NCI-H524 treated with DMSO at 0.1 percent for 48 hours (cell line): ENCODE data around the gene UBXN4.
A peak's percentile ranks its signal among the peaks of the same experiment; 100 is the strongest.
"Not testable (repeated sequence)": the region's sequence is repeated elsewhere in the genome, so short reads cannot be mapped to it uniquely, and the experiment has no call there.

ENCODE experiments used
- DNase-seq: peaks from one replicate; lab custom pipeline; 2025; lab: John Stamatoyannopoulos, UW

The UBXN4 gene

GRCh38 chr2:135741395-135742324 is at the start of gene UBXN4:
Gene UBXN4, plus strand, starts transcription at chr2:135741855. Its CDS starts 75 bp downstream, at chr2:135741930.
- peak; percentile 94 for DNase-seq

- DNase-seq: no peak
Observed at GRCh38 chr2:135694711-135695110, 46.9 kb upstream of the UBXN4 start.

DNA sequence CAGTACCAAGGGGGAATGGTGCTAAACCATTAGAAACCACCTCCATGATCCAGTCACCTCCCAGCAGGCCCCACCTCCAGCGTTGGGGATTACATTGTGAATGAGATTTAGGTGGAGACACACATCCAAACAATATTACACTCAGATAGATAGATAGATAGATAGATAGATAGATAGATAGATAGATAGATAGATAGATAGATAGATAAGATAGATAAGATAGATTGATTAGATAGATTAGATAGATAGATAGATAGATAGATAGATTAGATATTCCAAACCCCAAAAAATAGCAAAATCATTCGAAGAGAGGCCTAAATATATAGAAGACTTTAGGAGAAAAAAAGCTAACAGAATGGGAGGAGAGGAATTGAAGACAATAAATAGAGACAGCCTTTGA is 42.8 kb upstream of the UBXN4 start:
- no peak for DNase-seq

GRCh38 chr2:135701442-135701841 is 40.2 kb upstream of the UBXN4 start:
- DNase-seq: no peak

DNA sequence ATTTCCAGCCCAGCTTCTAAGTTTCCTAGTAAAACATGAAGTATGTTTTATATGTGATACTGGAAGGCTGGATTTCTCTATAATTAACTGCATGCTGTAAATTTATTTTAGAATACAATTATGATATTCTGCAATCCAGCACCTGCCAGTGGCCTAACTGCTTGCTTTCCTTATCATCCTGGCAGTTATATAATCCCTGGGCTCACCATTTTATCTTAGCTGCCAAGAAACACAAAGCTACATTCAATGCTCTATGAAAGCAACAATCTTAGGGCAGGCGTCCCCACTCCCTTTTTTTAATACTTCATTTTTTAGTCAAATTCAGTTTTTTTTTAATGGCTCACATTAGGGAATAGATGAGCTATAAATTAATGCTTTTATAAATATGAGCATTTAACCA is 38.4 kb upstream of the UBXN4 start:
- DNase-seq: no peak

DNA sequence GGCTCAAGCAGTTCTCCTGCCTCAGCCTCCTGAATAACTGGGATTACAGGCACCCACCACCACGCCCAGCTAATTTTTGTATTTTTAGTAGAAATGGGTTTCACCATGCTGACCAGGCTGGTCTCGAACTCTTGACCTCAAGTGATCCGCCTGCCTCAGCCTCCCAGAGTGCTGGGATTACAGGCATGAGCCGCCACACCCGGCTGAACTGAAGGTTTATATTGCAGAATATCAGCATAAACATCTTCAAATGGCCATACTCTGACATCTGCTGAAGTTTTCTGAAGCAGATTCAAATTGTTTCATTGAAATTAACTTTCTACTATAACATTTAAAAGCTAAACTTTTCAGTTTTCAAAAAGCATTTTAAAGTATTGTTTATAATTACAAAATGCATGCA is 37.6 kb upstream of the UBXN4 start:
- not testable (repeated sequence) for DNase-seq

- no peak for DNase-seq
Observed at GRCh38 chr2:135708159-135708558, 33.5 kb upstream of the UBXN4 start.

GRCh38 chr2:135709992-135710391 is 31.7 kb upstream of the UBXN4 start:
- no peak for DNase-seq

DNA sequence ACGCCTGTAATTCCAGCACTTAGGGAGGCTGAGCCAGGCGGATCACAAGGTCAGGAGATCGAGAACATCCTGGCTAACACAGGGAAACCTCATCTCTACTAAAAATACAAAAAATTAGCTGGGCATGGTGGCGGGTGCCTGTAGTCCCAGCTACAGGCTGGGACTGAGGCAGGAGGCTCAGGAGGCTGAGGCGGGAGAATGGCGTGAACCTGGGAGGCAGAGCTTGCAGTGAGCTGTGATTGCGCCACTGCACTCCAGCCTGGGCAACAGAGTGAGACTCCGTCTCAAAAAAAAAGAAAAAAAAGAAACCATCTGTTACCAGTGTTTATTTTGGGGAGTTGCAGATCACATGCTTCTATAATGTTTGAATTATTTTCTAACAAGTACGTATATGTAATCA is 26.6 kb upstream of the UBXN4 start:
- DNase-seq: not testable (repeated sequence)

DNA sequence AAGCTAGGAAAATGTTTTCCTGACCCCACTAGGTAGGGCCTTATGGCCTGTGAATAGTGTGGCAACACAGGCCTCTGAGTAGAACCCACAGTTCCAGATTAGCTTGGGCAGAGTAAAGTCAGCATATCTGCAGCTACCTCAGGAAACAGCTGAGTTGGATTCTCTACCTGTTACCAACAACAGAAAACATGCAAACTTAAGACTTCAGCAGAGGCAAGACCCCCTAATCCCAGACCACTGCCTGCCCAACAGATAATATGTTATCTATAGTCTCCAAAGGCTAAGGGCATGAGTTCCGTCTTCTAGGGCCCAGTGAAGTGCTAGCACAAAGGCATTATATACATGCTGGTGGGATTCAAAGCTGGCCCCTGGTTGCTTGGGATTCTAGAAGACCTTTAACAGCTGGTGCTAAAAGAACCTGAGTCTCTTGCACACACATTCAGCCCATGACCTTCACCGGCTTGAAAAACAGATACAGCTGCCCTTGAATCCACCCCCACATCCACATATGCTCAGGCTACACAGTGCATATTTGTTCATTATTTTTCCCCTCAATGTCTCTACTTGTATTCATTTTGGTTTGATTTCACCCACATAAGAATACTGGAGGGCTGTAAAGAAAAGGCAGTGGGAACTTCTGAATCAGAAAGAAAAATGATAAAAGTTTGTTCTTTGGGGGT is 13.5 kb upstream of the UBXN4 start:
- no peak for DNase-seq

- no peak for DNase-seq
Observed at GRCh38 chr2:135732561-135732960, 9.1 kb upstream of the UBXN4 start.

- no peak for DNase-seq
Observed at GRCh38 chr2:135733045-135733444, 8.6 kb upstream of the UBXN4 start.

GRCh38 chr2:135736546-135736945 is 5.1 kb upstream of the UBXN4 start:
- DNase-seq: no peak

- DNase-seq: no peak
Observed at GRCh38 chr2:135740206-135740605, 1.4 kb upstream of the UBXN4 start.

DNA sequence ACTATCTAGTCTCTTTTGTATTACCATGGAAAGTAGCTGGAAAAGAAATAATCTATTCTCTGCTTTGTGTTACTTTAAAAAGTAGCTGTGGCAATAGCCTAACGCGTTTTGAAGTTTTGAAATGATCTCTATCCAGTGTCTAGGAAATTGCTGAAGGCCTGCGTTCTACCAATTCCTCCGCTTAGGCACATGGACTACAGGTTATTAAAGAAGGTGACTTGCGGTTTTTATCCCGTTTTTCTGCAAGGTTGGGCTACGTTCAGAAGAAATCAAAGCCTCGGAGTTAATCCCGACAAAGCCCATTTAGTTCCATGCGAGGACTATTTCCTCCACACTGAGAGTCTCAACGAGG is 636 bp upstream of the UBXN4 start:
- DNase-seq: no peak

DNA sequence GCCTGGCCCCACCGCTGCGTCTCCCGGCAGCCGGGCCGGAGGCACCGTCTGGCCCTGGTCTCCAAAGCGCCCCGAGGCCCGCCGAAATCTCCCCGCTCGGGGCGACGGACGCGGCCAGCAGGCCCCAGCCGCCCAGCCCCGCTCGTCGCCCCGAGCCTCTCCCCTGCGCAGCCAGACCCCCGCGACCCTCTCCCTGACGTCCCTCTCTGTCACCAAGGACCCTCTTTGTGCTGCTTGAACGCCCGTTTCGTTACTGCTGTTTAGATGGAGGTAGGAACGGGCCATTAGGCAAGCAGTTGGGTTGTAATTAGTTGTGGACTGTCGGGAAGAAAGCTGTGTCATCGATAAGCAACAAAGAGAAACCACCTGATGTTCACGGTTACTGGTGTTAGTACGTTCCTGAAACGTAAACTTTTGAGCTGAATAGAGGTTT is 686 bp downstream of the UBXN4 start:
- peak; percentile 13 for DNase-seq

GRCh38 chr2:135743860-135744259 is 2.2 kb downstream of the UBXN4 start:
- DNase-seq: peak; percentile 34

DNA sequence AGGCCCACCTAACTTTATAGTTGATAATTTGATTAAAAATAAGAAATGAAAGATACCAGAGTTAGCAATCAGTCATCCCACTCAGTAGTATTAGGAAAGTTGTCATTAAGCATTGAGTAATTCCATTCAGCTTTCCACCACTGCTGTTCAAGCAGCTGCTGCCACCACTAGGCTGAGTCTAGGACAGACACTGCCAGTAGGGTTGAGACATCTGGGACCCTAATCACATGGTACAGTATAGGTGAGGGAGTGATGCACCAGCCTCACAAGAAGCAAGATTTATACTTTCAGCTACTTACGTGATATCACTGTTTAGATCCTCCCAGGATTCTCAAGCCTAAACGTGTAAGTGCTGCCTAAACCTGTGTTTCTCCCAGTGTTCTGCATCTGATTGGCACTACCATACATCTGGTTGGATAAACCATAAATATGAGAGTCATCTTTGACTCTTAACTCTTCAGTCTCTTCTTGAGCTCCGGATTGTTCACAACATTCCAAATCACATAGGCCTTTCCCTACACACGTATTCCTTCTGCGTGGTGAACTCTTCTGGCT is 3.2 kb downstream of the UBXN4 start:
- DNase-seq: peak; percentile 53

DNA sequence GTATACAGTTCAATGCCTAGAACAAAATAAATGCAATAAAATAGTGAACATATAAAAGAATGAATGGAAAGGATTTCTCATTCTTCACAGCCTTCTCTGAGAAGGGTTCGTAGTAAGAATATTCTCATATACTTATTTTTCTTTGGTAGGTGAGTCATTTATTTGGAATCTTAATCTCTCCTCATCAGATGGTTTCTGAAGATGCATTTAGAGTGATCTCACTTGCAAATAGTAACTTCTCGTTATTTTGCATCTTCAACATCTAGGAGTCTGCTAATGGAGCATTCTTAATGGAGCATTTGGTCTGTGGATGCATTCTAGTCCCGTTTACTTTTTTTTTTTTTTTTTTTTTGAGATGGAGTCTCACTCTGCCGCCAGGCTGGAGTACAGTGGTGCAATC is 3.9 kb downstream of the UBXN4 start:
- DNase-seq: no peak

- DNase-seq: no peak
Observed at GRCh38 chr2:135755573-135755972, 13.9 kb downstream of the UBXN4 start.

- no peak for DNase-seq
Observed at GRCh38 chr2:135756692-135757091, 15.0 kb downstream of the UBXN4 start.

DNA sequence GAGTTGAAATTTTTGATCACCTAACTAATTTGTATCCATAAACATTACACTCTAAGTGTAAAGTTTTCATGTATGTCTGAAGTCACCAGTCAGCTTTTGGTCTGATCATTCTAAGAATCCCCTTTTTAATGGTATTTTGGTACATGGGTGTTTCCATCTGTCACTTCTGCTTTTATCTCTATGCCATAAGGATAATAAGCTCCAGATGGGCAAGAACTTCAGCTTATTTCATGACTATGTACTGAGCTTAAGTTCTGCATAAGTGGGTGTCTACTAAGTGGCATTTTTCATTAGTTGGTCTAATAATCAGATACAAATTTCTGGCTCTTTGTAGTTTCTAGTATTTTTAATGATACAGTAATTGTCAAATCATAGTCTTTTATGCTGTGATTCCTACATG is 20.4 kb downstream of the UBXN4 start:
- DNase-seq: peak; percentile 87

DNA sequence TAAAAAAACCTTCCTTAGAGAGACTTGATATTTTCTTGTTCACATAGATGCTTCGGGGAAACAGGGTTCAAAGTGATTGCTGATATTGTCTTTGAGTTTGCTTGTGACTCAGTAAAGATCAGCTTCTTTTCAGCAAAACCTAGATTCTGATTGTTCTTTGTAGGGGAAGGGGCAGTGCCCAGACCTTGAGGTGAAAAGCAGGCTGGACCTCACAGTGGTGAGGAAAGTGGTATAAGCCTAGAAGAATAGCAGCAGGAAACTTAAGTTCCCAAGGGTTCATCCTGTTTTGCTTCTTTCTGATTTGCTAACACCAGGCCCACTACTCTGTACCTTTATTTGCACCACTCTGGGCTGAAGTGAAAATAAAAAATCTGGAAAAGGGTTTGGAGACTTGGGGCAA is 20.9 kb downstream of the UBXN4 start:
- DNase-seq: no peak
